Neural cell (in vitro differentiated cells): Measurements from ENCODE around the gene ATP6V1B1. TPM values are rescaled to one million over a fixed set of nuclear protein-coding genes. Genes with fewer than 3 reads are reported as not detected.

Experiments used
- H2AFZ ChIP-seq: fragments of 200-600, 300-800 bp; sonication (generic), shearing (Covaris generic); 2 replicates; pipeline ENCODE4 v1.6.0; 2014; ENCODE audit warnings: low read depth, mild to moderate bottlenecking, antibody characterized with exemption, low read length, moderate library complexity
- H3F3A ChIP-seq: fragments of 200-600 bp; shearing (Covaris generic); 2 replicates; pipeline ENCODE4 v1.6.1; 2016; ENCODE audit warnings: mild to moderate bottlenecking, moderate library complexity, mixed read lengths, antibody characterized with exemption, low read length; ENCODE audit not compliant: insufficient read depth, poor library complexity, severe bottlenecking
- H3K27ac ChIP-seq: fragments of 200-600, 300-800 bp; sonication (generic), shearing (Covaris generic); 2 replicates; pipeline ENCODE4 v1.5.1; 2014; ENCODE audit warnings: mild to moderate bottlenecking, low read length, moderate library complexity
- H3K27me3 ChIP-seq: fragments of 300-800, 200-600 bp; sonication (generic), shearing (Covaris generic); 2 replicates; pipeline ENCODE4 v1.6.0; 2014; ENCODE audit warnings: mild to moderate bottlenecking, low read depth, low read length, moderate library complexity; ENCODE audit not compliant: insufficient read depth
- H3K36me3 ChIP-seq: fragments of 300-800, 200-600 bp; sonication (generic), shearing (Covaris generic); 2 replicates; pipeline ENCODE4 v1.5.1; 2014; ENCODE audit warnings: mild to moderate bottlenecking, antibody characterized with exemption, low read length, moderate library complexity; ENCODE audit not compliant: insufficient read depth
- H3K4me2 ChIP-seq: fragments of 300-800, 200-600 bp; sonication (generic), shearing (Covaris generic); 2 replicates; pipeline ENCODE4 v1.6.0; 2014; ENCODE audit warnings: mild to moderate bottlenecking, low read length
- H3K4me3 ChIP-seq: fragments of 300-800, 200-600 bp; sonication (generic), shearing (Covaris generic); 2 replicates; pipeline ENCODE4 v1.5.1; 2014; ENCODE audit warnings: mild to moderate bottlenecking, low read length, moderate library complexity
- H3K79me2 ChIP-seq: fragments of 200-600 bp; shearing (Covaris generic); replicated peaks from 2 replicates; pipeline ENCODE4 v1.6.0; 2014; ENCODE audit warnings: mild to moderate bottlenecking, low read length, moderate library complexity; ENCODE audit not compliant: insufficient read depth
- H3K9ac ChIP-seq: fragments of 300-800, 200-600 bp; sonication (generic), shearing (Covaris generic); 2 replicates; pipeline ENCODE4 v1.6.1; 2016; ENCODE audit warnings: mild to moderate bottlenecking, low read length, mixed read lengths
- H3K9me2 ChIP-seq: fragments of 200-600 bp; shearing (Covaris generic); 2 replicates; pipeline ENCODE4 v1.6.1; 2016; ENCODE audit warnings: mild to moderate bottlenecking, low read length, mixed read lengths; ENCODE audit not compliant: insufficient read depth
- H3K9me3 ChIP-seq: fragments of 200-600, 300-800 bp; sonication (generic), shearing (Covaris generic); 2 replicates; pipeline ENCODE4 v1.6.1; 2016; ENCODE audit warnings: mild to moderate bottlenecking, mixed run types, low read length, moderate library complexity, mixed read lengths
- H4K20me1 ChIP-seq: fragments of 200-600 bp; shearing (Covaris generic); 2 replicates; pipeline ENCODE4 v1.6.1; 2016; ENCODE audit warnings: mild to moderate bottlenecking, mixed run types; ENCODE audit not compliant: insufficient read depth
- EP300 ChIP-seq: fragments of 450-650 bp; conservative IDR thresholded peaks from 2 replicates; pipeline ENCODE4 v1.6.1; 2014; ENCODE audit warnings: antibody characterized with exemption, mild to moderate bottlenecking, moderate library complexity; ENCODE audit not compliant: poor library complexity, severe bottlenecking
- EZH2 ChIP-seq: fragments of 200-600, 300-800 bp; shearing (Covaris generic), sonication (generic); IDR thresholded peaks from 2 replicates; pipeline ENCODE4 v1.6.1; 2014; ENCODE audit warnings: antibody characterized with exemption, low read length, borderline replicate concordance, mild to moderate bottlenecking; ENCODE audit not compliant: insufficient read depth, poor library complexity, severe bottlenecking
- MXI1 ChIP-seq: fragments of 450-650 bp; conservative IDR thresholded peaks from 2 replicates; pipeline ENCODE4 v1.6.1; 2014; ENCODE audit warnings: antibody characterized with exemption, mild to moderate bottlenecking; ENCODE audit not compliant: poor library complexity, severe bottlenecking
- POLR2AphosphoS5 ChIP-seq: IDR thresholded peaks from 2 replicates; pipeline ENCODE4 v1.6.1; 2012
- RAD21 ChIP-seq: fragments of 450-650 bp; conservative IDR thresholded peaks from 2 replicates; pipeline ENCODE4 v1.6.1; 2014; ENCODE audit warnings: antibody characterized with exemption, mild to moderate bottlenecking, moderate library complexity
- REST ChIP-seq: IDR thresholded peaks from 2 replicates; pipeline ENCODE4 v1.6.1; 2012; ENCODE audit warnings: borderline replicate concordance
- SMC3 ChIP-seq: fragments of 450-650 bp; conservative IDR thresholded peaks from 2 replicates; pipeline ENCODE4 v1.6.1; 2014; ENCODE audit warnings: antibody characterized with exemption, mild to moderate bottlenecking, moderate library complexity; ENCODE audit not compliant: poor library complexity
- TAF1 ChIP-seq: IDR thresholded peaks from 2 replicates; pipeline ENCODE4 v1.6.1; 2012; ENCODE audit warnings: low read depth
- polyA plus RNA-seq: library from polyadenylated mRNA; depleted of rRNA; stranded (reverse); fragments of >200 nt; gene quantifications from 2 replicates; pipeline ENCODE4 v1.2.3, GENCODE V29; 2014
- TF ChIP-seq, protein P1 (sequence below): fragments of 450-650 bp; IDR thresholded peaks from 2 replicates; pipeline ENCODE4 v1.5.1; 2014; ENCODE audit warnings: antibody characterized with exemption, mild to moderate bottlenecking, moderate library complexity; ENCODE audit not compliant: poor library complexity, severe bottlenecking

Gene ATP6V1B1
- polyA plus RNA-seq, 1 donor from 2014 or later: 0.12 TPM

- TF ChIP-seq SMC3: no peak
- TF ChIP-seq, protein P1, sequence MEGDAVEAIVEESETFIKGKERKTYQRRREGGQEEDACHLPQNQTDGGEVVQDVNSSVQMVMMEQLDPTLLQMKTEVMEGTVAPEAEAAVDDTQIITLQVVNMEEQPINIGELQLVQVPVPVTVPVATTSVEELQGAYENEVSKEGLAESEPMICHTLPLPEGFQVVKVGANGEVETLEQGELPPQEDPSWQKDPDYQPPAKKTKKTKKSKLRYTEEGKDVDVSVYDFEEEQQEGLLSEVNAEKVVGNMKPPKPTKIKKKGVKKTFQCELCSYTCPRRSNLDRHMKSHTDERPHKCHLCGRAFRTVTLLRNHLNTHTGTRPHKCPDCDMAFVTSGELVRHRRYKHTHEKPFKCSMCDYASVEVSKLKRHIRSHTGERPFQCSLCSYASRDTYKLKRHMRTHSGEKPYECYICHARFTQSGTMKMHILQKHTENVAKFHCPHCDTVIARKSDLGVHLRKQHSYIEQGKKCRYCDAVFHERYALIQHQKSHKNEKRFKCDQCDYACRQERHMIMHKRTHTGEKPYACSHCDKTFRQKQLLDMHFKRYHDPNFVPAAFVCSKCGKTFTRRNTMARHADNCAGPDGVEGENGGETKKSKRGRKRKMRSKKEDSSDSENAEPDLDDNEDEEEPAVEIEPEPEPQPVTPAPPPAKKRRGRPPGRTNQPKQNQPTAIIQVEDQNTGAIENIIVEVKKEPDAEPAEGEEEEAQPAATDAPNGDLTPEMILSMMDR: no peak
- no peak for TF ChIP-seq MXI1
- no peak for TF ChIP-seq TAF1
- no peak for TF ChIP-seq EP300
- Histone ChIP-seq H3F3A (no peaks in the 10 kb centered on the region), H3K9me2 (no peaks in the 10 kb centered on the region), H4K20me1 (no peaks in the 10 kb centered on the region), H3K4me3 (no peak overlapping the region), H3K9me3 (no peaks in the 10 kb centered on the region), H3K79me2 (no peaks in the 10 kb centered on the region), H3K27ac (no peak overlapping the region), H3K9ac (no peak overlapping the region), H3K27me3 (peaks cover 19% of the 10 kb centered on the region), H2AFZ (no peak overlapping the region), H3K4me2 (no peak overlapping the region), H3K36me3 (no peaks in the 10 kb centered on the region)
Observed at GRCh38 chr2:70944111-70944690, 8.5 kb downstream of the ATP6V1B1 start.

GRCh38 chr2:70946832-70947442 lies 11.2 kb downstream of the ATP6V1B1 start:
- H3K9me3 ChIP-seq: no peaks in the 10 kb centered on the region
- H3F3A ChIP-seq: no peaks in the 10 kb centered on the region
- no peak overlapping the region for H3K4me2 ChIP-seq
- no peaks in the 10 kb centered on the region for H3K9me2 ChIP-seq
- TF ChIP-seq EP300: no peak
- peak; percentile 80 for TF ChIP-seq SMC3
- TF ChIP-seq RAD21: peak; percentile 74
- TF ChIP-seq, protein P1: peak; percentile 79
- no peak for TF ChIP-seq TAF1
- no peaks in the 10 kb centered on the region for H3K36me3 ChIP-seq
- no peak overlapping the region for H3K4me3 ChIP-seq
- no peak overlapping the region for H2AFZ ChIP-seq
- no peaks in the 10 kb centered on the region for H3K79me2 ChIP-seq
- no peaks in the 10 kb centered on the region for H4K20me1 ChIP-seq
- no peak overlapping the region for H3K27ac ChIP-seq
- no peak overlapping the region for H3K9ac ChIP-seq
- peaks cover 23% of the 10 kb centered on the region for H3K27me3 ChIP-seq

DNA sequence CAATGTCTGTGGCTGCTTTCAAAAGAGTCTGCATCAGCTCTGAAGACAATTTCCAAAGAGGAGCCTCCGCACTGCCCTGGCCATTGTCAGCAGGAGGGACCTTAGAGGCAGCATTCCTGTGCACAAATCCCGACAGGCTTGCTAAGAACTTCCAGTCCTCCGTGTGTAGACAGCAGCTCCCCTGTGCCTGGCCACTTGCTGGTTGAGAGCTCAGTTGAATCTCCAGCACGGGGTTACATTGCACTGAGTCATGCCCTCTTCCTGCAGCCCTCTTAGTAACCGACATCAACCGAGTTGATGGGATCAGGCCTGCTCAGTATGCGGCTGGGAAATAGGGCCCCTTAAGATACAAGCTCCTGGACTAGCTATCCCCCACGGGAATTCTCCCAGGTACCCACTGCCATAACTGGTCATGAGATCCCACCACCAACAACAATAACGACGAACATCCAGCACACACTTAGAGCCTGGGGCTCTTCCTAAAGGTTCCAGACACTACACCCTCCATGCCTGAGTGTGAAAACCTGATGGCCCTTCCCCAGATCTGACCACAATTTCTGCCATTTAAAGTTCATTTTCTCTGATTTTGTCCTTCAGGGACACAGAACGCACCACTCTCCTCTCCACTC lies 12.0 kb downstream of the ATP6V1B1 start:
- Histone ChIP-seq H2AFZ (no peak overlapping the region), H3K36me3 (no peaks in the 10 kb centered on the region)

More for the DNA sequence above, 12.0 kb downstream of the ATP6V1B1 start:
- H3K4me2 ChIP-seq: no peak overlapping the region
- H3K9me3 ChIP-seq: no peaks in the 10 kb centered on the region
- H3K27ac ChIP-seq: no peak overlapping the region
- no peaks in the 10 kb centered on the region for H3F3A ChIP-seq
- H3K9ac ChIP-seq: no peak overlapping the region
- no peak overlapping the region for H3K4me3 ChIP-seq
- H3K79me2 ChIP-seq: no peaks in the 10 kb centered on the region
- H3K27me3 ChIP-seq: peaks cover 23% of the 10 kb centered on the region
- H3K9me2 ChIP-seq: no peaks in the 10 kb centered on the region
- no peaks in the 10 kb centered on the region for H4K20me1 ChIP-seq
- TF ChIP-seq, protein P1: no peak
- TF ChIP-seq EP300 (no peak), RAD21 (no peak), SMC3 (no peak), TAF1 (no peak), EZH2 (no peak), MXI1 (no peak), REST (no peak), POLR2AphosphoS5 (no peak)
